ENCODE results near the gene MOB2.
"Not testable (repeated sequence)": the region's sequence is repeated elsewhere in the genome, so short reads cannot be mapped to it uniquely, and the experiment has no call there.

The MOB2 gene

DNA sequence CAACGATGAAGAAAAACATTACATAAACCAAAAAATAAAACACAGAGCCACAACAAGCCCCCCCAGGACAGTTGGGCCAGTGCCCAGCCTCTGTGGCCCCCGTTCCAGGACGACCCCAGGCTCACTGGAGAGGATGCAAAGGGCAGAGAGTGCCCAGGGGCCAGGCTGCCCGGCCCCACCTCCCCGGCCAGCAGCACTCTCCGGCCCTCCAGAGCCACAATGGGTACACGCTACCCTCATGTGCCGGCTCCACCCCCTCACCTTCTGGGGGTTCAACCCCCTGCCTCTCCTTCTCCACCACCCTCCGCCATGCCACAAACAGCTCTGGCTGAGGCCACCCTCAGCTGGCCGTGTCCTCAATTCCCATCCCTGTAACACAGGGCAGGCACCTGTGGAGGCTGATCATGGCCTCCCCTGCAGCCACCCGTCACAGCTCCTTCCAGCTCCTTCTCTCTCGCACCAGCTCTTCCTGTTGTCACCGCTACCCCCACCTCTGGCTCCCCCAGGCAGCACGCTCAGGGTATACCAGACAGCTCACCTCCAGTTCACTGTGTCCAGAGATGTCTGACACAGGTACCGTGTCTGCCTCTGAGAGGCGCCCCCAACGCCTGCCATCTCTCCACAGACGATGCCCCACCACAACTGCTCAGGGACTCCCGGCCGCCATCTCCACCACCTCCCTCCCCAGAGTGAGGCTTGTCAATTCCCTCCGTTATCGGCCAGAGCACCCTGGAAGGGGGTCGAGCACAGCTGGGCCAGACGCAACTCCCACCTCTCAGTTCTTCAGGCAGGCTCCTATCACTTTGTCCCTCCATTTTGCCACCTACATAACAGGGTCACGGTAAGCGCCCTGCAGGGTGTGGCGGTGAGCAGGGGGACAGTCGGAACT, 30.8 kb upstream of the MOB2 start:
- no peak for DNase-seq

DNA sequence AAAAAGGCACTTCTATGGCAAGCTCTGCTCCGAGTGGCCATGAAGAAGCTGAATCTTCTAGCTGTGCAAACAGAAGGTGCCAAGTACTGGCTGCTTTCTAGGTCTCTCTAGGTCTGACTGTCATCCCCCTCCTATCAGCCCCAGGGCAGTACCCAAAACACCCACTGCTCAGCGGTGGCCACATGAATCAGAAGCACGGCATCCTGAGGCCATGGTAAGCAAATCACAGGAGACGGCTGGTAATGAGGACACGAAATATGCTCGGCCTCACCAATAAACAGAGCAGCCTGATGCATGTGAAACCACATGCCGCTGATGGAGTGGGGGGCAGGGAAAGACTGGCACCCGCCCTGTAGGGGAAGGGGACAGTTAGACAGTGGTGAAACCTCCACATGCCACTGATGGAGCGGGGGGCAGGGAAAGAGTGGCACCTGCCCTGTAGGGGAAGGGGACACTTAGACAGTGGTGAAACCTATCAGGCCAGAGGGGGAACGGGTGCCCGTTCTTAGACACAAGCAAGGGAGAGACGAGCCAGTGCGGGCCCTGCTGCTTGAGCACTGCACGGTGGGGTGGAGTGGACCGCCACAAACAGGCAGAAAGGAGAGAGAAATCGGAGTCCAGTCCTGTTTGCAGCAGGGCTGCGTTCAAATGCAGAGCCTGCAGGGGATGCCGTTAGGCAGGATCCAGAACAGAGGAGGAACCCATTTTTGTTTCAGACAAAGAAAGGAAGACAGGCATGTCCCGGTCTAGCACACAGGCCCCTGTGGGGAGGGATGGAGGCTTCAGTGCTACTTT, 29.9 kb upstream of the MOB2 start:
- no peak for DNase-seq

DNA sequence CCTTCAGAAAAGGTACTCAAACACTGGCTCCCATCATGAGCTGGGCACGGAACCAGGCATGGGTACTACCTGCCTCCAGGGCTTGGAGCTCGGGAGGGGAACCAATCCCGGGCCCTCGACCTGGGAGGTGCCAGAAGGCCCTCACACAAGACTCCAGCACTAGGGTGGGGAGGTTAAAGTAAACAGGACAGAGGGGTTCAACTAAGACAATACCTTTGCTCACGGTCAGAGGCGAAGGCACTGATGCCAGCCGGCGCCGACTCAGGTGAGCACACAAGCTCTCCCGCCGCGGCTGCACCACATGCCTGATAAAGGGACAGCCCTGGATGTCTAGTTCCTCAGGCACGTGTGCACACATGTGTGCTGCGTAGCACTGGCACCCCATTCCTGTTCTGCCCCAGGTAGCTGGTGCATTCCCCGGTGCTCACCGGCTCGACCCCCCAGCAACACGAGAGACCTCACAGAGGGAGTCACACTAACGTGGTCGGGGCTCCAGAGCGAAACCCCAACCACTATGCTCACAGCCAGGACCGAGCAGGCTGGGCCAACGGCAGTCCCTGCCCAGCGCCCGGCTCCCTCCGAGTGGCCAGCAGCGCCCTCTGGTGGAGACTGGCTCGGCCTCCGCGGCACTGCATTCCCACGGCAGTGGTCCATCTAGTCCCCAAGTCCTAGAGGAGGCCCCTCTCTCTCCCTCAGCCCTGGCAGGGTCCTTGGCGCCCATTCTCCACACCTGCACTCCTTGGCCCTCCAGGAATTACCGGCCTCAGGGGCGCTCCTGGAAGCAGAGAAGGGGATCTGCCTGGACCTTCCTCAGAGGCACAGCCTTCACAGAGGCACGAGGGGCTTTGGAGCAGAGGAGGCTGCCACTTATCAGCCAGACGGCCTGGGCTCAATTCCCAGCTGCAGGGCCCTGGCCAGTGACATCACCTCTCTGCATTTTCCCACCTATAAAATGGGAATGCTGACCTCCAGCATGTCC, 28.8 kb upstream of the MOB2 start:
- DNase-seq, result peak; percentile 52

DNA sequence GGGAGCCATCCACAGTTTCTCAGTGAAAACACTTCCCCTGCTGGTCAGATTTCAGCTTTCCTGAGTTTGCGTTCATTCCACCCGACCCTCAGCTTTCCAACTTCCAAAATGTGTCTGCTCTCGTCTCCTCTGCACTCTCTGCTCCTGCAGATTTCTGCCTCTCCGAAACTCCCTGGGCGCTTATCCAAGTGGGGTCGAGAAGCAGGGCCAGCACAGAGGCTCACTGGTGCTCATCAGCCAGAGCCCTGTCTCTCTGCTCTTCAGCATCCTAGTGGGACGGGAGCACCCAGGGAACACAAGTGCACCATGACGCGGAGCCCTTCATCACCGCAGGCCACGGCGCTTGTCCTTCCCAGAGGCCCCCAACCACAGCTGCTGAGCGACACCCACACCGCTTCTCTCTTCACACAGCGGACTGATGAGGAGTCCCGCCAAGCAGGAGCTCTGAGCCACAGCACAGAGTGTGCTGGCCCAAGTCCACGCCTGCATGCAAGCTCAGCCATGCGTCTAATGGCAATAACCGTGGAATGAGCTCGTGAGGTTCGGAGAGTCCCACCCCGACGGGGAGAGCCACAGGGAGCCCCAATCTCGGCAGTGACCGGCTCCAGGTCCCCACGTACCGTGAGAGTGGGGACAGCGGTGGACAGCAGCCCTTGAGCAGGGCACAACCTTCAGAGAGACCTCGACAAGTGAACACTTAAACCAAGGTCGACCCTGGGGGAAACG, 27.9 kb upstream of the MOB2 start:
- DNase-seq, result no peak

DNA sequence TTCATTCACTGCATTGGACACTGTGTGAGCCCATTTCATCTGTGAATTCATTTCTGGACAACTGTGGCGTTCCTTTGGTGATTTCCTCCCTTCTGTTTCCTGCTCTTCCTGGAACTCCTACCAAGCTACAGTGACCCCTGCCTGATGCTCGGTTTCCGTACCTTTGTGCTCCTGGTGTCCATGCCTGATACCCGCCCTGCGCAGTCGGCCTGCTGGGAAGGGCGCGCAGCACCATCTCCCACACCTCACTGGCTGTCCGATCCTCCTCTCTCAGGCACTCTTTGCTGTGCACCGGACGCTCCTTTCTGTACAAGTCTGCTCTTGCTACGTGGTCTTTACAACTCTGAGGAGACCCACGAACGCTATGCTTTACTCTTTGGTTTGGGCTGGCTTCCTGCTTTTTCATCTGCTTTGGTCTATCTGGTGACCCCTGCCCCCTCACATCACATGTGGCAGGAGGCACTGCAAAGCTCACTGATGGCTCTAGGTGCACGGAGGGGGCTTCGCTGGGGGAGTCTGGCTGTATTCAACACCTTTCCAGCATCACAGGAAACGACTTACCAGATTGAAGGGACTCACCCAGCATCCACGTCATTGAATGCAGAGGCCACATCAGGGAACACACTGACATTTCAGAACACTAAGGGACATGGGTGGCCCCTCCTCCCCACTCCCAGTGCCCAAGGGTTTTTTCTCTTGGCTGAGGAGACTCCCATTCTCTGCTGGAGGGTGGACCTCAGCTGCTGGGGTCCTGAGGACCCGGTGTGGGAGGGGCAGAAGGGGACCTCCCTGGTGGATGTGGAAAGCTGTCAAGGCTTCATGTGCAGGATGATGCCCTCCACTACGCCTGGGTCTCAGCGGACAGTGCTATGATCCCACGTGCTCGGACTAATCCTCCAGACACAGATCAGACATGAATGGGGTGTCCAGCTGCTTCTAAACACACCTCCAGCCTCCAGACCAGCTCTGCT, 27.0 kb upstream of the MOB2 start:
- DNase-seq, result no peak

DNA sequence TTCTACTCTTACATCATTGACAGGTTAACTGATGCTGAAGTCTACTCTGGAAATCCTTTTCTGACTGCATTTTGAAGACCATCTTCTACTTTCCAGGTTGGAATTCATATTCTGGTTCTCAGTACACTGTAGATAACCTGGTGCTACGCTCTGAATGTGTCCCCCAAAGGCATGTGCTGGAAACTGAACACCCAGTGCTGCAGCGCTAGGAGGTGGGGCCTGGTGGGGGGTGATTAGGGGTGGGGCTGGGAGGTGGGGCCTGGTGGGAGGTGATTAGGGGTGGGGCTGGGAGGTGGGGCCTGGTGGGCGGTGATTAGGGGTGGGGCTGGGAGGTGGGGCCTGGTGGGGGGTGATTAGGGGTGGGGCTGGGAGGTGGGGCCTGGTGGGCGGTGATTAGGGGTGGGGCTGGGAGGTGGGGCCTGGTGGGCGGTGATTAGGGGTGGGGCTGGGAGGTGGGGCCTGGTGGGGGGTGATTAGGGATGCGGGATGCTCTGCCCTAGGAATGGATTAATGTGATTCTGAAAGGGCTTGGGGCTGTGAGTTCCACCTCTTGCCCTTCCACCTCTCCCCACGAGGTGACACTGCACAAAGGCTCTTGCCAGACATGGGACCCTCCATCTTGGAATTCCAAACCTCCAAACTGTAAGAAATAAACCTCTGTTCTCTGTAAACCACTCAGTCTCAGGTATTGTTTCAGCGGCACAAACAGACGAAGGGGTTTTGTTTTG, 26.1 kb upstream of the MOB2 start:
- not testable (repeated sequence) for DNase-seq

DNA sequence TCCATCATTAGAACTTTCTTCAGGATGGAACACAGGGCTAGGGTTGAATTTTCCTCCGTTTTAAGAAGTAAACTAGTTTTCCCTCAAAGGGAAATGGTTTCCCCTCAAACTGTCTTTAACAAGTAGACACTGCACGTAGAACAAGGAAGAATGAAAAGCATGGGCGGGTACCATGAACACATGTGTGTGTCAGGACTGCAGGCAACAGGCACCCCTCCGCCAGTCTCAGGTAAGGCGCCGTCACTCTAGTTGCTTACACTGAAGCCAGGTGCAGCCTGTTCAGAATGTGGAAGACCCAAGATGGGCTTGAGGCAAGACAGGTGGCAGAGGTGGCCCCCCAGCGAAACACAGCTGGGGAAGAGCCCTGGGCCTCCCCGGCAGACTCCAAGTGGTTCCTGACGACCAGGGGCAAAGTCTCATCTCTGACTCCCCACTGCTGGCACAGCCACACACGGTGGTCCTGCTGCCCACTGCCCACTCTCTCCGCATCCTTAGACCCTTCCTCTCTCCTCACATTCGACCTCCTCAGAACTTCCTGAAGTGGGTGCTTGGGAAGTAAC, 25.4 kb upstream of the MOB2 start:
- no peak for DNase-seq

DNA sequence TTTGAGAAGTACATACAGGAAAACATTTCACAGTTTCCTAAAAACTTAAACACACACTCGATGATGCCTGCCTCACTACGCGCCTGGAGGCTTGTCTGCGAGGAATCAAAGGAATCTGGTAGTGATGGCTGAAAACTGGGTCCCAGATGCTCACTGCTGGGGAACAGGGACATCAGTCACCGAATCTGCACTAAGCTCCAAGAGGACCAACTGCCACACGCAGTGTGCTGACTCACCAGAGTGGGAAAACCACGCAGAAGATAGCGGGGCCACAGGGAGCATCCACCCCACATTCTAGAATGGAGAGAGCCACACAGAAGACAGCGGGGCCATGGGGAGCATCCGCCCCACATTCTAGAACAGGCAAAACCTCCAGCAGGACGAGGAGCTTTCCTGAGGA, 24.3 kb upstream of the MOB2 start:
- DNase-seq, result no peak

DNA sequence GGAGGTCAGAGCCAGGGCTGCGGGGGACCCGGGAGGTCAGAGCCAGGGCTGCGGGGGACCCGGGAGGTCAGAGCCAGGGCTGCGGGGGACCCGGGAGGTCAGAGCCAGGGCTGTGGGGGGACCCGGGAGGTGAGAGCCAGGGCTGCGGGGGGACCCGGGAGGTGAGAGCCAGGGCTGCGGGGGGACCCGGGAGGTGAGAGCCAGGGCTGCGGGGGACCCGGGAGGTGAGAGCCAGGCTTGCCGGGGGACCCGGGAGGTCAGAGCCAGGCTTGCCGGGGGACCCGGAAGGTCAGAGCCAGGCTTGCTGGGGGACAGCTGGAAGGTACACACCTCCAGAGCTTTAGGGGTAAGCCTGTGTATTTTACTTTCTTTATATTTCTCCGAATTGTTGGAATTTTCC, 23.8 kb upstream of the MOB2 start:
- not testable (repeated sequence) for DNase-seq

DNA sequence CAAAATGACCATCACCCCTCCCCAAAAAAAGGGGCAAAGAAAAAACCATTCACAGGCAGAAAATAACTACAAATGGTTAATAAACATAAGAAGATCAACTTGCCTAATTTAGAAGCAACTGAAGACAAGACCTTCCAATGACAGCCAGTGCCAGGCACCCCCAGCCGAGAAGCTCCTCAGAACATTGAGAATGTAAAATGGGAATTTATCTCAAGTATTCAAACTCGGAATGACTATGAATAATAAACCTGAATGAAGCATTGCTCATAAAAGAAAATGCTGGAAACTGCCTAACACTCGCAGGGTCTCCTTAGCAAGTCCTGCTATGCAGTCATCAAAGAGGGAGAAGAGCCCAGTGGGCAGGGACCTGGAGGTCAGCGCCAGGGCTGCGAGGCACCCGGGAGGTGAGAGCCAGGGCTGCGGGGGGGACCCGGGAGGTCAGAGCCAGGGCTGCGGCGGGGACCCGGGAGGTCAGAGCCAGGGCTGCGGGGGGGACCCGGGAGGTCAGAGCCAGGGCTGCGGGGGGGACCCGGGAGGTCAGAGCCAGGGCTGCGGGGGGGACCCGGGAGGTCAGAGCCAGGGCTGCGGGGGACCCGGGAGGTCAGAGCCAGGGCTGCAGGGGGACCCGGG, 23.2 kb upstream of the MOB2 start:
- no peak for DNase-seq

DNA sequence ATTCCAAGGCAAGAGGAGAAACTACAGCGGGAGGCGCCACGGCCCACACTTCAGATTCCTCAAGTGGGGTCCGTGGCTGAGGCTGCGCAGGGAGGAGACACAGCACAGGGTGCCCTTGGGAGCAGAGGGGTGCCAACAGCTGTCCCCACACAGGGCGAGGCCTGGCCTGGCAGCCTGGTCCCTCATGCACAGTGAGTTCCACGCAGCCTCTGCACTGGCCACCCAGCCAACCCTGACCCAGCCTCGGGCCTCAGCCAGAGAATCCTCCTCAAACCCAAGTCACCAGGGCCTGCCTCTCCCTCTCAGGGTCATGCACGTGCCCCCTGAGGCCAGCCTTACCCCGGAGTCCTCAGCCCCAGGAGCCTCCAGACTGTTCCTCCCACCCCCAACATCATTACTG, 22.4 kb upstream of the MOB2 start:
- no peak for DNase-seq

DNA sequence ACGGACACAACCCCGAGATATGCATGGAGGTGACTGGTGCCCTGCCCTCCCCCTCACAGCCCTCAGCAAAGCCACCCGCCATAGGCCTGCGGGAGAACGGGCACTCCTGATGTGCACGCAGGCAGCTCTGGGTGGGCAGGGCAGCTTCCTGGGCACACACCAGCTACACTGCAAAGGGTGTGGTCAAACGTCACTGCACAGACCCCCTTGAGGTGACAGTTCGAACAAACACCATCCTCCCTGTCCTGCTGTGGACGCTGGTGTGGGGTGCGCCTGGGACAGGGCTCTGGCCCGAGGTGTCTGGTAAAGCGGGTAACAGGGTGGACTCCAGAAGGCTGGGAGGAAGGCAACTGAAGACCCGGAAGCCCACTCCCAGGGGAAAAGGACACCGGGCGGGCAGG, 21.9 kb upstream of the MOB2 start:
- no peak for DNase-seq

DNA sequence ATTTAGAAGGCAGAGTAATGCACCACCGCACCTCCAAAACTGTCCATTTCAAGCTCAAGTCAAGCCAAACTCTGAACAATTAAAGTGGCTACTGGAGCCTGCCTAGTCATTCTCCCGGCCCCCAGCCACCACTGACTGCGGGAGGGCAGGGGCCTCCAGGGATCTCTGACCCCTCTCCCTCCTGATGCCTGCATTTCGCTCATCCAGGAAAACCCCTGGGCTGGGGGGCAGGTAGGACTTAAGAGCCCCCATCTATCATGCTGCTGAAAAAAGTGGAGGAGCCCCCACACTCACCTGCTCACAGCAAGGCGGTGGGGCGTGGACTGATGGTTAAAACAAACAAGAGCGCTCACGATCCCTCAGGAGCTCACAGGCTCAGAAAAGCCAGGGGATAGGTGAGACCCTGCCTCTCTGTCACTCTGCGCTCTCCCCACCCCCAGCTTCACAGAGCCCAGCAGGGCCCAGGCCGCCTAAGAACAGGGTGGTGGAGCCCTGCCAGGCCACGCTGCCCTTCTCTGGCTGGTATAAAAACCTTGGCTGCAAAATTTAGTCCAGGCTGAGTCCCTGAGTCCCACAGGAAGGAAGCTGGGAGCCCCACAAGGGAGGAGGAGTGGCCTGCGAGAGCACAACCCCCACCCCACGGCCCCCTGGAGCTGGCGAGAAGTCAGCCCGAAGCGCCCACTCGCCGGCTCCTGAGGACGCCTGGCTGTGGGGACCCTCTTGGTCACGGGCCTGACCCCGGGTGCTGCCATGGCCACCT, 21.0 kb upstream of the MOB2 start:
- DNase-seq, result no peak

DNA sequence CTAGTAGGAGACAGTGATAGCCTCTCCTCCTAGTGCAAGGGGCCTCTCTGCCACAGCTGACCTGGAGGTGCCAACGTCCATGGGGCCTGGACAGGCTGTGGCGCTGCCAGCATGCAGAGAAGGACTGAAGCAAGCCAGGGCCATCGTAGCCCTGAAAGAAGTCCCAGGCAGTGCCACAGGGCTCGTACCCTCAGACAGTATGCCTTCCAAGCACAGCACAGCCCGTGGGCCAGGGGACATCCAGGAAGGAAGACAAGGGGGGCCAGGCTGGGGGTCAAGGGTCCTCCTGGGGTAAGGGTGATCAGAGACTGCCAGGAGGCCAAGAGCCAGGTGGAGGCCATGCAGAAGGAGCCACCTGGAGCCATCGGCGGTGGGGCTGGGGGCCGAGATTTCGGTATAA, 20.4 kb upstream of the MOB2 start:
- no peak for DNase-seq

DNA sequence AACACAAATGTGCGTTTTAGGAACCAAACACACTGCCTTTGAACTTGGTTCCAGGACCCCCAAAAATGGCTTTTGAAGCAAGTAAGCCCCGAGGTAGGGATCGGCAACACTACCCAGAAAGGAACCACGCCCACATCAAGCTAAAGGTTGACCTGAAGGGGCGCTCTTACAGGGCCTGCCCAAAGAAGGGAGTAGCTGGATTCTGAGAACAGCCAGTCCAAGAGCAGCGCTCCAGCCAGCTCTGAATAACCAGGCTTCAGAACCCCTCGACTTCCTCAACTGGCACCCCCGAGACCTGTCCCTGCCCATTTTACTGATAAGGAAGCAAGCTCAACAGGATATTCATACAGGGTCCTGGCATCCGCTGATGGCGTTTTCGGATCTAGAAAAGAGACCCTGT, 18.9 kb upstream of the MOB2 start:
- no peak for DNase-seq

DNA sequence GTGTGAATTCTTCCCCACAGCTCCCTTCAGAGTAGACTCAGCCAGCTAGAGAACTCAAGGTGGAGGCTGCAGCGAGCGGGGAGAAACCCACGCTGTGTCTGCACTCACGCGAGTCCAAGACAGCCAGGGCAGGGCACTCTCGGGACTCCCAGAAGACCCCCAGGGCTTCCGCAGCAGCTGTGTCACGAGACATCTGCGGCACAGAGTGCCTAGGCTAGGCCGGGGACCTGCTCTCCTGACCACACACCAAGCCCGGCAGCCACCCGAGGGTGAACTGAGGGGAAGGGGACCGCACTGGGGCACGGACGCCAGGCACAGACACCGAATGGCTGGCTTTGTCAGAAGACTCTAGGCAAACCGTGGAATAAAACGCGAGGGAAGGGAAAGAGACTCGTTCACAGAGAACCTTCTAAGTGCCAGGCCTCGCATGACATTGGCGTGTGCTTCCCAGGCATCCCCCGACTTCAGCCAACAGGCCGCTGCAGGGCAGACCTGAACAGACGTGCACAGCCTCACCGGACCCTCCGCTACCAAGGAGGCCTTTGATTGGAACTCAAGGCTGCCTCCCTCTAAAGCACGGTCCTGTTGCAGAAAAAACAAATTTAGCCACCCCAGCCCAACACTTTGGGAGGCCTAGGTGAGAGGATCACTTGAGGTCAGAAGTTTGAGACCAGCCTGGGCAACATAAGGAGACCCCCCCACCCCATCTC, 18.2 kb upstream of the MOB2 start:
- DNase-seq, result no peak

DNA sequence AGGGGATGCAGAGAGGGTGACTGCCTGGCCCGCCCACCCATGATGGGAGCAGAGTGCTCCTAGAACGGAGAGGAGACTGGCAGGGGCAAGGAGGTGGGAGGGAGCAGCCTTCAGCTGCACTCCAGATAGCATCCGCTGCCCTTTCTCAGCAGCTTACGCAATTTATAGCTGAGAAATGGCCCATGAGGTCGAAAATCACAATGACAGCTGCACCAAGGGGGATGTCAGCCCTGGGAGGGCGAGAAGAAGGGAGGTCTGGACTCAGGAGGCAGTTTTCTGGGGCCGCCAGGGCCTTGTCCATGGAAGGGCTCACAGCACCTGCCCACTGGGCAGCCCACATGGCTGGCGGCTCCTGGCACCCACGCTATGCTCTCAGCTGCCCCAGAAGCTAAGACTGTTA, 17.6 kb upstream of the MOB2 start:
- no peak for DNase-seq

DNA sequence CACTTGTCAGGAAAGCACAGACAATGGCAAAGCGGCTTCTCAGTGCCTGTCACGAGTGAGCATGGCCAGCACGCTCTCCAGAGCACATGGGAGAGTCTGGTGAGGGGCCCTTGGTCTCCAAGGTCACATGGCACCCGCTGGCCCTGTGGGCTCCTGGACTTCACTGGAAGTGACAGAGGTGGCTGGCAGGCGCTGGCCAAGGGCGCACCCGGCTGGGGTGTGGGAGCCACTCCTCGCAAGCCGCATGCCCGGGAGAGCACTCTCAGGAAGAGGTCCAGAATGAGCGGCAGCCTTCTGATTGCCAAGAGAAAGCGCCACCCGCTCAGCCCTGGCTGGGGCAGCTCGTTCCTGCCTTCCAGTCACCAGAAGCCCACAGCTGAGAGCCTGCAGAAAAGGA, 17.1 kb upstream of the MOB2 start:
- DNase-seq, result no peak

All from central memory CD4-positive, alpha-beta T cell (primary cell).